HG03095 (cell line): ENCODE data around the gene MACROD2.

Experiments
- ATAC-seq: cut with Tn5 transposase; IDR thresholded peaks from one replicate; pipeline ENCODE4 v1.9.1; 2021; ENCODE audit warnings: moderate library complexity; ENCODE audit not compliant: unreplicated experiment

The MACROD2 gene

DNA sequence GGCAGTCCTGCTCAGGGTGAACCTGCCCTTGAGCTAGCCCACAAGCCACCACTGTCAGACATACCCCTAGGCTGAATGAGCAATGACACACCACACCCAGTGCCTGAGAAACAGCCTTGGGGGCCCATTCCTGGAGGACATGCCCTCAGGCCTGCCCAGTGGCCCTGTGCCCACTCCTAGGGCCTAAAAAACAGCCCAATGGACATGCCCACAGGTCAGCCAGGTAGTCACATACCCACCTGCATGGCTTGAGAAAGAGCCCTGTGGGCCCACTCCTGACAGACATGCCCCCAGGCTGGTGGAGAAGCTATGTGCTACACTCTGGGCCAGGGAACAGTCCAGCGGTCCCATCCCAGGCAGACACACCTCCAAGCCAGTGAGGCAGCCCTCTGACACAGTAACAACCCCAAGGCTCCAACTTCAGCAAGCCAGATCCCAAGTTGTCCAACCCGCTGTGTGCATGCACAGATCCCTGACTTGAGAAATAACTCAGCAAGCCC is 2086.8 kb downstream of the MACROD2 start:
- ATAC-seq: no peak

DNA sequence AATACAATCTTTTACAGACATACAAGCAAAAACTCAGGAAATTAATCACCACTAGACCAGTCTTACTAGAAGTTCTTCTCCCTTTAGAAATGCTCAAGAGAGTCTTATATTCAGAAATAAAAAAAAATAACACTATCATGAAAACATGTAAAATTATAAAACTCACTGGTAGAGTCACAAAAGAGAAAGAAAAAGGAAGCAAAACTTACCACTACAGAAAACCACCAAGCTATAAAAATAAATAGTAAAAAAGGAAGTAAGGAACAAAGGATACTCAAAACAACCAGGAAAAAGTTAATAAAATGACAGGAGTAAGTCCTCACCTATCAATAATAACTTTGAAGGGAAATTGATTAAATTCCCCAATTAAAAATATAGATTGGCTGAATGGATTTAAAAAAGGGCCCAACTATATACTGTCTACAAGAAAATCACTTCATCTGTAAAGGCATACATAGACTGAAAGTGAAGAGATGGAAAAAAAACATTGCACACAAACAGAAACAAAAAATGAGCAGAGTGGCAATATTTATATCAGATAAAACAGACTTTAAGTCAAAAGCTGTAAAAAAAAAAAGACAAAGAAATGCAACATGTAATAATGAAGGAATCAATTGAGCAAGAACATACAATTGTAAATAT is 2088.4 kb downstream of the MACROD2 start:
- no peak for ATAC-seq

DNA sequence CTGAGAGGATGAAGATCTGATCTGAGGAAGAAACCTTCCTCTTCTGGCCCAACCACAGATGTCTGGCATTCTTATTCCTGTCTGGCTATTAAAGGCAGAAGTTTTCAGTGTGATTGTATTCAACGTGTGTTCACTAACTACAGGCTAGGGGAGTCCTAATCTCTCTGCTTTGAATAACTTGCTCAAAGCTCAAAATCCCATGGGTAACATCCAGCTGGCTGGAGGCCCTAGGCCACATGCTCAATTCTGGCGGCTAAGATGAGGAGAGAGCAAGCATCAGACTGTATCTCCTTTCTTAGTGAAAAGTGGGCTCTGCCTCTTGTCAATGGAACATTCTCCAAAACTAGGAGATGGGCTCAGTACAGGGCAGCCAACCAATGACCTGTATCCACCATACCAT is 2099.9 kb downstream of the MACROD2 start:
- no peak for ATAC-seq

DNA sequence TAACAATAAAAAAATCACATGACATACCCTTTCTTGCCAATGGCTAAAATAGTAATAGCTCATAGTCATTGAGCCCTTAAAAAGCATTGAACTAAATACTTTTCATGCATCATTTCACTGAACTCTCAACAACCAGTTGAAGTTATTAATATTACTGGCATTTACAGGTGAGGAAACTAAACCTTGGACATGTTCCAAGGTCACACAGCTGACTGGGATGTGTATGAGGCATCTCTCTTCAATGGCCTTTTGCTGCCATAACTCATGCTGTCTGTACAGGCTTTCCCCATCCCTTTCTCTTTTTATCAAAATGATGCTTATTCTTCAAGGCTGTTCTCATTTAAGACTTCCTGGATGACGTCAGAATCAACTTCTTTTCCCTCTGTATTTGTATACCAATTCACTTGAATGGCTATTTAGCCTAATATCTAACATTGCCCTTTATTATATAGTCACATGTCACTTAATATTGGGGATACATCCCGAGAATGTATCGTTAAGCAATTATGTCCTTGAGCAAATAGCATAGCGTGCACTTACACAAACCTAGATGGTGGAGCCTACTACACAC is 2101.5 kb downstream of the MACROD2 start:
- ATAC-seq: no peak

DNA sequence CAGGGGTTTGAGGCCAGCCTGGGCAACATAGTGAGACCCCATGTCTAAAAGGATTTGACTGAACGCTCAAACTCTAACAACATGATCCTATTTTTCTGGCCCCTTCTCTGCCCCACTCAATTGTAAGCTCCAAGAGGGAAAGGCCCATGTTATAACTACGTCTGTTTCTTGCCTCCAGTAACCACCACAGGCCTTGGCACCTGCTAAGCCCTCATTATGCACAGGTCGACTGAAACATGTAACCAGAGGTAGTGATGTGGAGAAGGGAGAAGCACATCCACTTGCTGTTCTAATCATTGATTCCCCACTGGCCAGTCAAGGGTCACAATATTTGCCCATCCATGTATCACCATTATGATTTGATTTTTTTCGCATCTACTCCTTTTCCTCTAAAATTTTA is 2102.5 kb downstream of the MACROD2 start:
- ATAC-seq: no peak

DNA sequence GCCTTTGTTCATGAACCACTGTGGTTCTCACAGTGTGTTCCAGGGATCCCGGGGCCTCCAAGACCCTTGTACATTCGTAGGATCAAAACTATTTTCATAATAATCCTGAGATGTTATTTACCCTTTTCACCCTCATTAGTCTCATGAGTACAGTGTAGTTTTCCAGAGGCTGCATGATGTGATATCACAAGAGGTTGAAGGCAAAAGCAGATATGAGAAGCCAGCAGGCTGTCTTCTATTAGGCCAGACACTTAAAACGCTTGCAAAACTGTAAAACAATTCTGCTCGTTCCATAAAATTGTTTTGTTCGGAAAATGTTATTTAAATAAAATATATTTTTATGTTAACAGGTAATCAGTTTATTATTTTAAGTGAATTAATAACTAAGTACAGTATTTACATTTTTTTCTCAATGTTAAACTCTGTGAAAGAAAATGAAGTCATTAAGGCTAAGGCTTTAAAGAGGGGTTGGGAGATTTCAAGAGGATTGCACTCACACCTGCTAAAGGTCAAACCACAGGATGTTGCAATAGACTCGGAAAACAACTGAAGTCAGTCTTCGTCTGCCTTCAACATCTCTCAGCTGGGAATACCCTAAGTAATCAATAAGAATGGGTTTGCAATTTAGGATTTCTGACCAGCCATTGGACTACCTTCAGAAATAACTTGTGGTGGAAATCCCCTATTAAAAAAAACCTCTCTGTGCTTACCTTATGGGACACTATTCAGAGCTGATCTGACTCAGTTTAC is 2103.7 kb downstream of the MACROD2 start:
- no peak for ATAC-seq

DNA sequence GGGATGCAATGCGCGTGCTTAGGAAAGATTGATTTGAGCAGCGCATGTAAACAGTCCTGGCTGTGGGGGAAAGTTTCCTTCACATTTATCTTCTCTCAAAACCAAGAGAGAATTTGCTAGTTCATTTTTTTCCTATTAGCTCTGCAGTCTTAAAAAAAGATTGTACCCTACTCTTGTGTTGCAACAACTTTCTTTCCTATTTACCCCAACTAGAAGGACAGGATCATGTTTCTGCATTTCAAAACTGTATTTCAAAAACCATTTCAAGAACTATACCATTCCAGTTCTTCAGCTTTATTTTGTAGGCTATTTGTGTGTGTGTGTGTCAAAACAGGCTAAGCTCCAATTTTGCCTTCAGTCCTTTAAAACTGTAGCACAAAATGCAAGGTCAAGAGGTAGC is 2104.8 kb downstream of the MACROD2 start:
- no peak for ATAC-seq

DNA sequence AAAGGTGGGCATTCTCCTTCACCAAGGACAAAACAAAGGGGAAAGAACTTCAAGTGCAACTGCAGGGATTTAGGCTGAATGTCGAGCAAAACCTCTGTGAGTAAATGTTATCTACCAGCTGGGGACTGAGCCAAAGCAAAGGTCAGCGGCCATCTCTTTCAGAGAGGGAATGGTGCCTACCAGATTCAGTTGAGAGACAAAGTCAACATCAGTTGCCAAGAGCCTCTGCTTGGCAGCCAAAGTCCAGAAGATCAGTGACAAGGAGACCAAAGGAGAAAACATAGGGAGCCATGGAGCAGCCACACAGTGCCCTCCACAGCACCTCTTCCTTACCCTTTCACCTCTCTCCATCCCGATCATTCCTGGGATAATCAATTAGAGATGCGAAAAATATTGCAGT is 2105.5 kb downstream of the MACROD2 start:
- ATAC-seq: no peak
